GM21717 (cell line): ENCODE measurements around the gene ORAI3.
"Not testable (repeated sequence)": the region's sequence is repeated elsewhere in the genome, so short reads cannot be mapped to it uniquely, and the experiment has no call there.

ENCODE experiments used
- ATAC-seq: cut with Tn5 transposase; IDR thresholded peaks from one replicate; pipeline ENCODE4 v1.9.1; 2021; ENCODE audit warnings: mild to moderate bottlenecking, moderate library complexity; ENCODE audit not compliant: unreplicated experiment

Gene ORAI3

GRCh38 chr16:30923554-30924075 is 25.3 kb upstream of the ORAI3 start, which contains the start of gene FBXL19:
Gene FBXL19 (plus strand): TSS chr16:30923572. CDS start chr16:30925755, 2,183 bp downstream.
- no peak for ATAC-seq

DNA sequence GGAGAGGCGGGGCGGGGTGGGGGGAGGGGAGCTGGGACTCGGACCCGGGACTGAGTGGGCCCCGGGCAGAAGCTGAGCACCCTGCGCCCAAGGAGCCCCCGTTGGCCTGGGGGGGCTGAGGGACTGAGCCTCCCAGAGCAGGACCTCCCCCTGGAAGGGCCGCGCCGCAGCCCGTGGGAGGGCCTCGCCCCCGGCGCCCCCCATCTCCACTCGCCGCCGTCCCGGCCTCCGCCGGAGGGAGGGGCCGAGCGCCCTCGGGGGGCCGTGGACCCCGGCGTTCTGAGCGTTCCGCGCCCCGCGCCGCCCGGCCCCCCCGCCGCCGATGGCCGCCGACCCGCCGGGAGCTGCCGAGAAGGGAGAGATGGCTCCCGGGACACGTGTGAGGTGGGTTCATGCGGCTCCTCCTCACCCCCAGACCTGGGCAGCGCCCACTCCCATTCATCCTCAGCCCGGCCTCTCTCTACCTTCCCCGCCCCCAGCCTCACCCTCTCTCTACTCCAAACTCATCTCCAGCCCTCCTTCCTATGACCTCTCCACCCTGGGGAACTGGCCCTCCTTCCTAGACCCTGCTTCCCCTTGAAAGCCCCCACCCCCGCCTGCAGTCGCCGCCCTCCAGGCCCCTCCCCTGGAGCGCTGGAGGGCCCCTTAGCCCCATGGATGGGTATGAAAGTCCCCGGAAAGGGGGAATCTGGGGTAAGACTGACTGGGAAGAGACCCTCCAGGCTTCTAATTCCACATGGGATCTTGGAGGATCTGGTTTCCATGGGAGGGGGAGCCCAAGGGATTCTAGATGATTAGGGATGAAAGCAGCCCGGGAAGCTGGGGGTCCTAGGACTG is 24.6 kb upstream of the ORAI3 start:
- ATAC-seq: no peak

DNA sequence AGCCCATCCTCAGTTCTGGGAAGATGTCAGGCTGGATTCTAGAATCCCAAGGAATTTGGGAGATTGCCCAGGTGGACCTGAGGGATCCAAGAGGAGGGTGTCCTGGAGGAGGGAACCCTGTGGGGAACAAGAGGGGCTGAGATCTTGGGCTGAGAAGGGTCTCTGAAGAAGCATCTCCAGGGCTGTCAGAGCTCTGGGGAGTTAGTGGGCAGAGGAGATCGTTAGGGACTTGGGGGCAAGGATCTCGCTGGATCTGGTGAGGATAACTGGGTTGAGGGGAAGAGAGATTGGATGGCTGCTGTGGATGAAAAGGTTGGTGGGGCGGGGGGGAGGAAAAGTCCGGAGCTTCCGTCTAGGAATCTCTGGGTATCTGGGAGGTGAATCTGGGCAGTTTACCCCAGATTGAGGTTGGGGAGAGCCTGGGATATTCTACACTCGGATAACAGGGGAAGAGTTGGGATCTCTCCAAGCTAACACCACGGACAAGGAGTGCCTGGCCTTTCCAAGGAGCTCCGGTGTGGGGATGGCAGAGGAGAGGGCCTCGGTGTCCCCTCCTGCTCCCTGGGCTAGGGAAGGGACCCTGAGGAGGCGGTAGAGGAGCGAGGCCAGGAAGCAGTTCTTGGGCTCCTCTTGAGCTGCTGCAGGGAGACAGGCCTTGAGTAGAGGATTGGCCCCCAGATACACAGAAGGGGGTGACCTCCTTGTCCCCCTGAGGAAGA is 23.8 kb upstream of the ORAI3 start:
- no peak for ATAC-seq

DNA sequence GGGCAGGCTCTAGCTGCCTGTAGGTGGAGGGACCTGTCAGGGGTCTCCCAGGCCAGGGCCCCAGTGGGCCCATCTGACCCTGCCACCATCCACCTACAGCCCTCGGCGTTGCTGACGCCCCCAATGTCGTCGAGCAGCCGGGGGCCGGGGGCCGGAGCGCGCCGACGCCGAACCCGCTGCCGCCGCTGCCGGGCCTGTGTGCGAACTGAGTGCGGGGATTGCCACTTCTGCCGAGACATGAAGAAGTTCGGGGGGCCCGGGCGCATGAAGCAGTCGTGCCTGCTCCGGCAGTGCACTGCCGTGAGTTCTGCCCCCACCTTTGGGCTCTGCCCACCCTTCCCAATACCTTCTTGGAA is 23.3 kb upstream of the ORAI3 start:
- ATAC-seq: no peak

DNA sequence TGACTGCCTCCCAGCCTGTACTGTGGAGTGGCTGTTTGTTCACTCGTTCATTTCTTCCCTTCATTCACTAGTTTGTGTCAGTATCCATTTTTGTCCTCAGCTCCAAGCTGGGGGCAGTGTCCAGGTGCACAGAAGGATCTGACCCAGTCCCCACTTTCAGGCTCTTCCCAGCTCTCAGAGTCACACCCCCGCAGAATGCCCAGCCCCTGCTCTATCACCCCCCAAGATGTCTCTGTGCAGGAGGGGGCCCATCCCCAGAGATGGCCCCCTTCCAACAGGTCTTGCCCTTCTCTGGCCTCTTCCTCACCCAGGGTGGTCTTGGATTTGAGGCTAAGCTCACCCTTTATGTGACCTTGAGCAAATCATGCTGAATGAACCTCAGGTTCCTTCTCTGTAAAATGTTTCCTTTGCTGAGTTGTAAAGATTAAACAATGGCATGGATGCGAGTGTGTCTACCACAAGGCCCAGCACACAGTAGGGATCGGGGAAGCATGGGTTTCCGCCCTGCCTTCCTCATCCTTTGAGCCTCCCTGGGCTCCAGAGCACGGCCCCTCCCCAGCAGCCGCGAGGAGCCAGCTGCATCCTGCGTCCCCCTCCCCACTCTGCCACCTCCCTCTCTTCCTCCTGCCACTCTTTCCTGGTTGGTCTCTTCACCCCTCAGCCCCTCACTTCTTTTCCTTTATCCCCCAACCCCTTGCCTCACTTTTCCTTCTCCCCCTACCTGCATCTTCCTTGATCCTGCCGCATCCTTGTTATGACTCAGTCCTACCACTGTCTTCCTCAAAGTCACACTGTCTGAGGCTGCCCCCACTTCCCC is 22.7 kb upstream of the ORAI3 start:
- ATAC-seq: no peak

DNA sequence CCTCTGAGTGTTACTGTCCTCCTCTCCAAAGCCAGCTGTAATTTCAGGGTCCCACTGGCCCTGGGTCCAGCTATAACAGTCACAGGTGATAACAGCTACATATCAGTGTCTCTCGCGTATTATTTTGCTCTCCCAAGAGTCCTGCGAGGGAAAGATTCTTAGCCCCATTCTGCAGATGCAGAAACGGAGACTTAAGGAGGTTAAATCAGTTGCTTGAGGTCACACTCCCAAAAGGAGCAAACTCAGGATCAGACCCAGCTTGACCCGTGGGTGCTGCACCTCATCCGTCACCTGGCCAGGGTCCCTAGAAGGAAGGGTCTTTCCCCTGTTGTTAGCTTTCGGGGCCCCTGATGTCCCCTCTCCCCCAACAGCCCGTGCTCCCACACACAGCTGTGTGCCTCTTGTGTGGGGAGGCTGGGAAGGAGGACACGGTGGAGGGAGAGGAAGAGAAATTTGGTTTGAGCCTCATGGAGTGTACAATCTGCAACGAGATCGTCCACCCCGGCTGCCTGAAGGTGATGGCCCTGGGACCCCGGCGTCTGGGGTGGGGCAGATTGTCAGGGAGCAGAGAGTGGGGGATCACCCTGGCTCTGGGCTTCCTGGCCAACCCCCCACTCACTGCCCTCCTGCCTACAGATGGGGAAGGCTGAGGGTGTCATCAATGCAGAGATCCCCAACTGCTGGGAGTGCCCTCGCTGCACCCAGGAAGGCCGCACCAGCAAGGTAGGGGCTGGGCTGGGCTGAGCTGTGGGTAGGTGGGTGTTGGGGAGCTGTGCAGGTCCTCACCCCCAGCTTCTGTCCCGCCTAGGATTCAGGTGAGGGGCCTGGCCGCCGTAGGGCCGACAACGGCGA is 21.7 kb upstream of the ORAI3 start:
- no peak for ATAC-seq

GRCh38 chr16:30927789-30928378 is 21.0 kb upstream of the ORAI3 start:
- no peak for ATAC-seq

- ATAC-seq: no peak
Measured at GRCh38 chr16:30928390-30928789, 20.5 kb upstream of the ORAI3 start.

DNA sequence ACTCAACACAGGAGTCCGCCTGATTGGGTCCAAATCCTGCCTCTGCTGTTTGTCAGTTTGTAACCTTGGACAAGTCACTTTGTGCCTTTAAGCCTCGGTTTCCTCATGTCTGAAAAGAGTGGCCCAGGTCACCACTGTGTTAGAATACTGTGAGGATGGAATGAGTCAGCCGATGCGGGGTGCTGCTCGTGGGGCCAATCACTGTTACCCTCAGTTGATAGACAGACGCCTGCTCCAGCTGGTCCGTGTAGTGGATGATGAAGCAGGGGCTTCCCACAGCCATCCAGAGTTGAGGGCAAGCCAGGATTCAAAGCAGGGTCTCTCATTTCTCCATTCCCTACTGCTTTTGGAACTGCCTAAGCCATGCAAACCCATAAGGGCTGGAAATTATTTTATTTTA is 19.7 kb upstream of the ORAI3 start:
- no peak for ATAC-seq

GRCh38 chr16:30930160-30930571 is 18.7 kb upstream of the ORAI3 start:
- no peak for ATAC-seq

DNA sequence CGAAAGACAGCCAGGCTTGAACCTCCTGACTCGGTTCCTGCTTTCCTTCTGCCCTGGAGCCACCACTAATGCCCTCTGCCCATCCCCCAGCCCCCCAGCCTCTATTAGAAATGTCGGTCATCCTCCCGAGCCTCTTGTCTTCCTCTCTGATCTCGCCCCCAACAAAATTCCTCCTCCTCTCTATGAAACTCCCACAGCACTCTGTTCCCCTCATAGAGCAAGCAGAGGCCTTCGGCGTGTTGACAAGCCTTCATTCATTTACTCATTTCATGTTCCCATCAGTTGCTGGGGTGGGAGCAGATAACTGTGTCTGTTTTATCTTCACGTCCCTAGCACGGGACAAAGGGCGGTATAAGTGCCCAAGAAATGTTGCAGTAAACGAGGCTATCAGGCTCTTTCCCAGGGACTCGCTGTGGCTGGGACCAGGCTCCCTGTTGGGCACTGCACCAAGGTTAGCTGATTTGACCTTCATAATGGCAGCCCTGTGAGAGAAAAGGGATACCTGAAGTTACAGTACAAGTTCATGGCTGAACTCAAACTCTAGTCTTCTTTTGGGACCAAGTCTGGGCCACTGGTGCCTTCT is 17.7 kb upstream of the ORAI3 start:
- ATAC-seq: no peak

DNA sequence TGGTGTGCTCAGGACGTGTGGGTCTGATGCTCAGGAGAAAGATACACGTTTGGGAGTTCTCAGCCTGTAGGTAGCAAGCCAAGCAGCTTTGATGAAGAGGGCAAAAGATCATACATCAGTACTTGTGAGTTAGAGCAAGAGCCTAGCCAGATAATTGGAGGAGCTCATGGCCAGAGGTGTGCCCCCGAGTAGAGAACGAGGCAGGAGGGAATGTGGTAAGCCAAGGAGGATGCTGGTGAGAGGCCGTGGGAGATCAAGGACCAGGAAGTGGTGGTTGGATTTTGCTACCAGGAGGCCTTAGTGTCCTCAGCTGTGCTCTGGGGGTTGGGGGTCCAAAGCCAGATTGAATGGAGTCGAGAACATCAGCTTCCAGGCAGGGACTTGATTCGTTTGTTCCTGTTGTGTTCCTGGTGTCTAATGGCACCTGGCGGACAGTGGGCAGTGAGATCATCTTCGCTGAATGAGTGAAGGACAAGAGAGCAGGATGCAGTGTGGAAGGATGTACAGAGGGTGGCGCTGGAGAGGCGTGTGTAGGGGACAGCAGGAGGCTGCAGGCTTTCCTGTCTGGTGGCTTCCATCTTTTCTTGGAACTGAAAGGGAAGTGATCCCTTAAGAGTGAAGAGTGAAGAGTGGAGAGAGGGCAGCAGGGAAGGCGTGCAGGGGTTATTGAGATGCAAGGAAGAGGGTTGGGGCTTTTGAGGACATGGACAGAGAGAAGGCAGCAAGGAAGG is 13.9 kb upstream of the ORAI3 start:
- no peak for ATAC-seq

GRCh38 chr16:30937692-30938091 is 11.2 kb upstream of the ORAI3 start:
- no peak for ATAC-seq

DNA sequence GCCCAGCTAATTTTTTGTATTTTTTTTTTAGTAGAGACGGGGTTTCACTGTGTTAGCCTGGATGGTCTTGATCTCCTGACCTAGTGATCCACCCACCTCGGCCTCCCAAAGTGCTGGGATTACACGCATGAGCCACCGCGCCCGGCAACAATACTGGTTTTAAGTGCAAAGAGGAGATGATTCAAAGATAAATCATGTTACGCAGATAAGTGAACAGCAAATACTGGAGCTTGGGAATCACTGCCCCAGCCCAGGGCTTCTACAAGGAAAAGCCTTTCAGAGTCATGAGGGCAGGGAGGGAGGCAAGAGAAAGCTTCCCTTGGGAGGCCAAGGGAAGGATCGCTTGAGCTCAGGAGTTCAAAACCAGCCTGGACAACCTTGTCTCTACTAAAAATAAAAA is 9.3 kb upstream of the ORAI3 start:
- ATAC-seq: not testable (repeated sequence)

GRCh38 chr16:30941600-30942425 is 7.1 kb upstream of the ORAI3 start:
- peak; percentile 85 for ATAC-seq

DNA sequence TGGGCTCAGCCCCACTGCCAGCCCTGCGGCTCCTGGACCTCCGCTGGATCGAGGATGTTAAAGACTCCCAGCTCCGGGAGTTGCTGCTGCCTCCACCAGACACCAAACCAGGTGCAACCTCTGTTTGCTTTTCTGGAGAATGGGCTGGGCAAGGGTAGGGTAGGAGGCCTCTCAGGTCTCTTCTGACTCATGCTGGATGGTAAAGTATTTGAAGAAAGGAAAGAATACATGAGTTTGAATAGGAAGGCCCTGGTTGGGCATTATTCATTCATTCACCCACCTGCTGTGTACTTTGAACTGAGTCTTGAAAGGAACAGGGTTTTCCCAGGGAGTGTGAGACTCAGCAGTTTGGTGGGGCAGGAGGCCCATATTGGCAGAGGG is 6.5 kb upstream of the ORAI3 start:
- no peak for ATAC-seq

DNA sequence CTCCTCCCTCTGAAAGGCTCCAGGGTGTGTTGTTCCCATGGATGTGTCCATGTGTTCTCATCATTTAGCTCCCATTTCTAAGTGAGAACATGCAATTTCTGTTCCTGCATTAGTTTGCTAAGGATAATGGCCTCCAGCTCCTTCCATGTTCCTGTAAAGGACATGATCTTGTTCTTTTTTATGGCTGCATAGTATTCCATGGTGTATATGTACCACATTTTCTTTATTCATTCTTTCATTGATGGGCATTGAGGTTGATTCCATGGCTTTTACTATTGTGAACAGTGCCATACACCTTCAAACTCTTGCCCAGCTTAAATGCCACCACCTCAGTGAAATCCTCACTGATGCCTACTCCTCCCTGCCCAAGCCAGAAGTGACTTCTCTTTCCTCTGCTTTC is 4.5 kb upstream of the ORAI3 start:
- no peak for ATAC-seq
